DMS53 treated with DMSO at 0.1 percent for 48 hours (cell line): ENCODE data around the gene MPP1.

ENCODE experiments used
- DNase-seq: peaks from one replicate; lab custom pipeline; 2025; ENCODE audit not compliant: unreplicated experiment; lab: John Stamatoyannopoulos, UW

The MPP1 gene

GRCh38 chrX:154813801-154814200 is 8.5 kb upstream of the MPP1 start:
- DNase-seq: no peak

- no peak for DNase-seq
Measured at GRCh38 chrX:154812341-154813101, 7.2 kb upstream of the MPP1 start.

- no peak for DNase-seq
Measured at GRCh38 chrX:154809939-154810665, 4.8 kb upstream of the MPP1 start.

- DNase-seq: no peak
Measured at GRCh38 chrX:154806837-154807501, 1.7 kb upstream of the MPP1 start.

GRCh38 chrX:154805696-154806091 is 409 bp upstream of the MPP1 start:
- no peak for DNase-seq

- no peak for DNase-seq
Measured at GRCh38 chrX:154804261-154804956, 876 bp downstream of the MPP1 start.

- DNase-seq: no peak
Measured at GRCh38 chrX:154802947-154803346, 2.3 kb downstream of the MPP1 start.

- DNase-seq: peak; percentile 55
Measured at GRCh38 chrX:154800478-154801210, 4.6 kb downstream of the MPP1 start.

- peak; percentile 95 for DNase-seq
Measured at GRCh38 chrX:154799556-154800348, 5.5 kb downstream of the MPP1 start.

GRCh38 chrX:154797006-154797405 is 8.3 kb downstream of the MPP1 start:
- no peak for DNase-seq

- DNase-seq: no peak
Measured at GRCh38 chrX:154795016-154795415, 10.3 kb downstream of the MPP1 start.

- DNase-seq: peak; percentile 43
Measured at GRCh38 chrX:154793084-154793795, 12.0 kb downstream of the MPP1 start.

- no peak for DNase-seq
Measured at GRCh38 chrX:154791939-154792338, 13.3 kb downstream of the MPP1 start.

GRCh38 chrX:154791467-154791866 is 13.8 kb downstream of the MPP1 start:
- no peak for DNase-seq

GRCh38 chrX:154785716-154786115 is 19.6 kb downstream of the MPP1 start:
- DNase-seq: no peak

GRCh38 chrX:154784149-154784995 is 20.9 kb downstream of the MPP1 start:
- no peak for DNase-seq

GRCh38 chrX:154780968-154781367 is 24.3 kb downstream of the MPP1 start:
- DNase-seq: no peak

- no peak for DNase-seq
Measured at GRCh38 chrX:154779261-154779660, 26.0 kb downstream of the MPP1 start.
